Keratinocyte (primary cell): Measurements from ENCODE around the gene DRD3. TPM values are rescaled to one million over a fixed set of nuclear protein-coding genes. Genes with fewer than 3 reads are reported as not detected.

Experiments used
- DNase-seq: peaks from one replicate; pipeline ENCODE4 v3.0.0-alpha.2; 2011; ENCODE audit warnings: low read depth, missing footprints, low spot score
- FAIRE-seq: peaks from 2 replicates; lab custom pipeline; 2011; peaks lifted over from hg19 to GRCh38; lab: Jason Lieb, UNC
- H2AFZ ChIP-seq: 2 replicates; pipeline ENCODE4 v1.6.0; 2012; ENCODE audit warnings: low read length, control low read depth, inconsistent platforms; ENCODE audit not compliant: control insufficient read depth
- H3K27ac ChIP-seq: 2 replicates; pipeline ENCODE4 v1.5.1; 2011; ENCODE audit warnings: low read length; ENCODE audit not compliant: control insufficient read depth, insufficient read depth
- H3K27me3 ChIP-seq: 3 replicates; pipeline ENCODE4 v1.6.0; 2011; ENCODE audit warnings: low read length; ENCODE audit not compliant: control insufficient read depth, insufficient read depth; ENCODE audit errors: extremely low read depth
- H3K36me3 ChIP-seq, 2 experiments: 2 replicates in 1 of 2; 3 replicates in 1 of 2; pipeline ENCODE4 v1.5.1; 2011; ENCODE audit warnings: low read length in 2 of 2, mild to moderate bottlenecking in 1 of 2; ENCODE audit not compliant: control insufficient read depth in 2 of 2, insufficient read depth in 2 of 2; ENCODE audit errors: extremely low read depth in 1 of 2
- H3K4me1 ChIP-seq: 3 replicates; pipeline ENCODE4 v1.5.1; 2011; ENCODE audit warnings: low read length; ENCODE audit not compliant: control insufficient read depth, insufficient read depth; ENCODE audit errors: extremely low read depth
- H3K4me2 ChIP-seq: 3 replicates; pipeline ENCODE4 v1.6.0; 2011; ENCODE audit warnings: low read depth, low read length; ENCODE audit not compliant: control insufficient read depth, insufficient read depth; ENCODE audit errors: extremely low read depth
- H3K4me3 ChIP-seq, 3 experiments: fragments of 200-600 bp in 1 of 3; sonication (generic) in 1 of 3; 2 replicates in 2 of 3; 3 replicates in 1 of 3; pipeline ENCODE4 v1.5.1; 2011 to 2016; ENCODE audit warnings: low read length in 3 of 3, mild to moderate bottlenecking in 3 of 3, control low read depth in 2 of 3, inconsistent platforms in 1 of 3, low read depth in 1 of 3, mixed read lengths in 1 of 3, mixed run types in 1 of 3, moderate library complexity in 1 of 3; ENCODE audit not compliant: control insufficient read depth in 2 of 3, insufficient read depth in 2 of 3; ENCODE audit errors: extremely low read depth in 1 of 3
- H3K79me2 ChIP-seq: 2 replicates; pipeline ENCODE4 v1.6.0; 2012; ENCODE audit warnings: low read length; ENCODE audit not compliant: control insufficient read depth, insufficient read depth
- H3K9ac ChIP-seq: 3 replicates; pipeline ENCODE4 v1.6.0; 2011; ENCODE audit warnings: low read length; ENCODE audit not compliant: control insufficient read depth, insufficient read depth; ENCODE audit errors: extremely low read depth
- H3K9me1 ChIP-seq: 3 replicates; pipeline ENCODE4 v1.6.0; 2011; ENCODE audit warnings: low read length; ENCODE audit not compliant: control insufficient read depth, insufficient read depth; ENCODE audit errors: extremely low read depth
- H3K9me3 ChIP-seq: 2 replicates; pipeline ENCODE4 v1.5.1; 2012; ENCODE audit warnings: low read depth, low read length; ENCODE audit not compliant: control insufficient read depth
- H4K20me1 ChIP-seq: 3 replicates; pipeline ENCODE4 v1.6.0; 2011; ENCODE audit warnings: low read length; ENCODE audit not compliant: control insufficient read depth, insufficient read depth; ENCODE audit errors: extremely low read depth
- CTCF ChIP-seq, 3 experiments: IDR thresholded peaks in 1 of 3; conservative IDR thresholded peaks in 1 of 3; optimal IDR thresholded peaks in 1 of 3; 2 replicates in 2 of 3; 3 replicates in 1 of 3; pipeline versions ENCODE3 to v1.5.1; 2011; ENCODE audit warnings: low read length in 3 of 3, mild to moderate bottlenecking in 3 of 3, moderate library complexity in 2 of 3, control low read depth in 1 of 3, inconsistent platforms in 1 of 3; ENCODE audit not compliant: insufficient read depth in 2 of 3; ENCODE audit errors: extremely low read depth in 1 of 3
- EZH2 ChIP-seq: IDR thresholded peaks from one replicate; pipeline ENCODE4 v1.6.1; 2012; ENCODE audit warnings: inconsistent platforms, mild to moderate bottlenecking, low read length, moderate library complexity
- dilution Hi-C: fragments of 300-500 bp; cut with MboI; formaldehyde crosslinking; loops from one replicate; pipeline ENCODE4 v1.7.0; 2020; ENCODE audit warnings: low sequenced_read_pairs; ENCODE audit not compliant: extremely low pct_ligation_motif_present
- polyA plus RNA-seq, 5 experiments: library from polyadenylated mRNA; depleted of rRNA in 3 of 5; stranded (reverse) in 3 of 5; stranded (forward) in 1 of 5; unstranded in 1 of 5; fragments of >200 nt; gene quantifications; 1 replicate in 1 of 5; 2 replicates in 3 of 5; 3 replicates in 1 of 5; pipeline versions ENCODE4 v1.2.1 to v1.2.3, GENCODE V29; 2011 to 2012; ENCODE audit warnings: missing spikeins in 2 of 5, low read depth in 1 of 5, low replicate concordance in 1 of 5

DRD3 gene
- polyA plus RNA-seq, 1 donor (not counting 4 experiments of a cell fraction or from before 2014, with no cell fraction given): not detected

DNA sequence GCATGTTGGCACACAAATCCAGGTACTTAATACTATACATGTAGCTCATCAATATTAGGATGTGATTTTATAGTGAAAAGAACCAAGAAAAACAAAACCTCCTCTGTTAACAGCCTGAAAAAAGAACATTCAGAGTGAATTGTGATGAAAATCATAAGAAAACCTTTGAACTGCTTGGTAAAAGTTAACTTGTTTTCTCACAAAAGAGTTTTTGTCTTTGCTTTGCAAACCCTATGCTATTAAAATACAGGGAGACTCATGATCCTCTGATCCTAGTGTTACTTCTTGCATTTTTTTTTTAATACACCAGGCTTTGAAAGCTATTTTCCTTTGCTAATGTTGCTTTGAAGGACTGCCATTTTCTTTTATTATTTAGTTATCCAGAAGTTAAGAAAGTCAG, 98.7 kb downstream of the DRD3 start:
- Histone ChIP-seq H3K9me3 (no peaks in the 10 kb centered on the region), H3K9me1 (no peaks in the 10 kb centered on the region), H2AFZ (no peak overlapping the region), H4K20me1 (no peaks in the 10 kb centered on the region), H3K36me3 (peaks cover 12 to 16% of the 10 kb centered on the region in 2 experiments), H3K79me2 (no peaks in the 10 kb centered on the region), H3K27ac (no peak overlapping the region), H3K4me2 (no peak overlapping the region), H3K9ac (no peak overlapping the region), H3K4me3 (no peak overlapping the region), H3K4me1 (no peaks in the 10 kb centered on the region), H3K27me3 (no peaks in the 10 kb centered on the region)
- dilution Hi-C loops: no loop called here
- no peak for TF ChIP-seq CTCF (optimal IDR thresholded peaks at IDR 0.05 in 1 of 3, IDR thresholded peaks at IDR 0.05 in 1 of 3, conservative IDR thresholded peaks at IDR 0.05 in 1 of 3; ENCODE audit: extremely low read depth in 1 of 3, insufficient read depth in 2 of 3, low read length in 3 of 3)
- TF ChIP-seq EZH2: no peak
- DNase-seq (no peak), FAIRE-seq (no peak)

DNA sequence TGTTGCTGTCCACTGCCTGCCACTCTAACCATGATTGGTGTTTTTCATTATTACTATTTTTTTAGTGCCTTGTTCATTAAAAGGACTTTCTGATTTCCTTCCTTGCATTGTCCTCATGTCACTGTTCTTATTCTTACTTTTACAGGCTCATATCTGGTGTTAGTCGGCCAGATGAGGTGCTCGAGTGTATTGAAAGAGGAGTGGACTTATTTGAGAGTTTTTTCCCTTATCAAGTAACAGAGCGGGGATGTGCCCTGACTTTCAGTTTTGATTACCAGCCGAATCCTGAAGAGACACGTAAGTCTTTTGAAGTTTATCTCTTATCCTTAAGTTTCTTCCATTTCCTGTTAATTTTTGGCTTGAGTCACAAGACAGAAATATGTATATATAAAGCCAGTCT, 99.1 kb downstream of the DRD3 start:
- Histone ChIP-seq H3K4me2 (no peak overlapping the region), H4K20me1 (no peaks in the 10 kb centered on the region), H3K4me3 (no peak overlapping the region), H3K79me2 (no peaks in the 10 kb centered on the region), H3K36me3 (peaks cover 15 to 16% of the 10 kb centered on the region in 2 experiments), H3K4me1 (no peaks in the 10 kb centered on the region), H3K27me3 (no peaks in the 10 kb centered on the region), H3K27ac (no peak overlapping the region), H3K9me3 (no peaks in the 10 kb centered on the region), H3K9ac (no peak overlapping the region), H2AFZ (no peak overlapping the region), H3K9me1 (no peaks in the 10 kb centered on the region)
- no peak for DNase-seq
- TF ChIP-seq EZH2: no peak
- no peak for TF ChIP-seq CTCF (optimal IDR thresholded peaks at IDR 0.05 in 1 of 3, IDR thresholded peaks at IDR 0.05 in 1 of 3, conservative IDR thresholded peaks at IDR 0.05 in 1 of 3; ENCODE audit: extremely low read depth in 1 of 3, insufficient read depth in 2 of 3, low read length in 3 of 3)
- no peak for FAIRE-seq
- dilution Hi-C loops: no loop called here
